Measurements from ENCODE around the gene MARCHF6.
A peak's percentile ranks its signal among the peaks of the same experiment; 100 is the strongest.
"Not testable (repeated sequence)": the region's sequence is repeated elsewhere in the genome, so short reads cannot be mapped to it uniquely, and the experiment has no call there.

Gene MARCHF6

DNA sequence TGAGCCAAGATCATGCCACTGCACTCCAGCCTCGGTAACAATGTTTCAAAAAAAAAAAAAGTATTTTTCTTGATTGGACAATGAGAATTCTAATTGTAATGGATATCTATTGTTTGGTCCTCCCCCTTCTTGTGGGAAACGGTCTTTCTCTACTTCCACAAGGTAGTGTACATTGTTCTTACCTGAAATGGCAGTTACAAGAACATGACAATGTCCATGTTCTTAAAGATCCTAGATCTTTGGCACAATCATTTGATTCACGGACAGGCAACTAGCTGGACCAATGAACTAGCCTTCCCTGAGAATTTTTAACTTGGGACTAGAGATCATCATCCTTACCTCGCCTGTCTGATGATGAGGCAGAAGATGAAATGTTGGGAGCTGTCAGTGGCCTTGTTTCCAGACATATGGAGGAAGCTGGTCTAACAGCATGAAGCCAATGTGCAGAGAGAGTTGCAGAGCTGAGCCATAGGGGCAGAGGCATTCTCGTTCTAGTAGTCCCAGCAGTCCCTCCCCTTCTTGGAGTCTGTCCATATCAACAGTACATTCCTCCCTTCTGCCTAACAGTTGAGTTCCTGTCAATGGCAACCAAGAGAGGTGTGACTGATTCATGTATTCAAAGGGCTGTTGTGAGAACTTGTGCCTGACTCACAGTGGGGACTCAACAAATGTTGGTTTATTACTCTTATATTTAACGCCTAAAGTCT is 2.1 kb upstream of the MARCHF6 start:
- peak; percentile 58 for DNase-seq

DNA sequence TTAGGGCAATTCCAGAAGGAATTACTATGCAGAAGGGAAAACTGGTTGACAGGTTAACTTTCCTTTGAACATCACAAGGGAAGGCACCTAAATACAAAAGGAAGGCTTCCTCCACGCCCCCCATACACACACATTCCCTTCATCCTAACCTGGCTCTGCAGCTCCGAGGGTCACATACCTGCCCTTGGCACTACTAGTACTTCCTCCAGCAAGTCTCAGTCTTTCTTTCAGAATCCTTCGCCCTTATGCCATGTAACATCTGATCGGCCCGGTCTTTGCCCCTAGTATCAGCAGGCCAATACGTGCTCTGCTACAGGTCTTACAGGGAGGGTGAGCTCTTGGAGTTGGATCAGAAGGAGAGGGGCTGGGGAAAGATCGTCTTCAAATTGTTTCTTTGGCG is 1.6 kb upstream of the MARCHF6 start:
- DNase-seq, result no peak

DNA sequence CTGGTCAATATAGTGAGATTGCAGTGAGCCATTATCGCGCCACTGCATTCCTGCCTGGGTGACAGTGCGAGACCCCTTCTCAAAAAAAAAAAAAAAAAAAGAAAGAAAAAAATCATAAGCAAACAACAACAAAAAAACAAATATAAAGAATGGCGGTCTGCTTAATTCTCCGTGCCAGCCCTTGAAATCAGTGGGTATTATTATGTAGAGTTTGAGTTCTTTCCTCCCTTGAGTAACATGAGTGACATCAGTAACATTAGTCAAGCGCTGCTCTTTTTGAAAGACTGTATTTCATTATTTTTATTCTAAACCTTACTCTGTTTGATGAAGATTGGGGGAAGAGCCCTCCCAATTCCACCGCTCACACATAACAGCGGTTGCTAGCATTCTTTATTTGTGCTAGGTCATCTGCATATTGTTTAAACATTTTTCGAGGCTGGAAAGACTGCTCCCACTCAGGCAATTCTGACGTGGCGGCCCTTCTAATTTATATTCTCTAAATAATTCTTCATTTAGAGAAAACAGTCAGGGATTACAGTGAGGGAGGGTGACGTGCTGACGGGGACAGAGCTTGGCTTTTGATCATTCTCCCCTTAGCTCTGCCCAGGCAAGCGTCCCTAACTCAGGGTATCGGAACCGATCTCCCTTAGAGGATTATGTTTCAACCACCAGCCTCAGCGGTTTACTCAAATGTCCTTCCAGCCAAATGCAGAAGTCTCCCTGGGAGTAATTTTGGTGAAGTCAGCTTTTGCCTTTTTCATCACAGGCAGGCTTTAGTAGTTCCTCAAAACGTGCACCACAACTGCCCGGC is 860 bp upstream of the MARCHF6 start:
- DNase-seq, result peak; percentile 74

DNA sequence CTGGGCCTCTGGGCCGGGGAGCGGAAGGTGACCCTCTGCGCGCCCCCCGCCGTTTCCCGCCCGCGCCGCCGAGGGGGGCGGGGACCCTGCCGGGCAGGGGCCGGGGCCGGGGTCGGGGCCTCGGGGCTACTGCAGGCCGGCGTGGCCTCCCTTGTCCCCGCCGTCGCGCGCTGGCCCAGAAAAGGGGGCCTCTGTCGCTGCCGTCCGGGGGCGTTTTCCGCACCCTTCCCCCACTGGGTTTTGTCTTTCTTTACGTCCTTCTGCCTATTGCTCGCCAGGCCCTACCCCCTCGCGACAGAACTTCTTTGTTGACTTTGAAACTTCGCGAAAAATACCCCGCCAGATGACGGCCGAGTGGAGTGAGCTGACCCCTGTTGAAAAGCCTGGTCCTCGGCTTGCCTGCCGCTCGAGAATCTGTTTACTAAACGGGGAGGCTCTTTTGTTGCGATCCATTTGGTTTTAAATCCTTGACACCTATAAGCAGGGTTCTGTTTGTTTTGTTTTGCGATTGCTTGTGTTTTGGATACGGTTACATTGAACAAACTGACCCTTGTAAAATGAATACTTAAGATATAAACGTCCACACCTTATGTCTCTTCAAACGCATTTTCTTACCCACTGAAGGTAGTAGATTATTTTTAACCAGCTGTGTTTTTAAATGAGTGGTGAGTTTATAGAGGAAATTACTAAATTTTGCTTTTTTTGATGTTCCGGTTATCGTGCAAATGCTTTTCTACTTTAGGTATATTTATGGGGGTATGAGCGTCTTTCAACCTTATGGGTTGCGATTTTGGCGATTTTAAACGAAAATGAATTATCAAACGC is 765 bp downstream of the MARCHF6 start:
- DNase-seq, result peak; percentile 31

DNA sequence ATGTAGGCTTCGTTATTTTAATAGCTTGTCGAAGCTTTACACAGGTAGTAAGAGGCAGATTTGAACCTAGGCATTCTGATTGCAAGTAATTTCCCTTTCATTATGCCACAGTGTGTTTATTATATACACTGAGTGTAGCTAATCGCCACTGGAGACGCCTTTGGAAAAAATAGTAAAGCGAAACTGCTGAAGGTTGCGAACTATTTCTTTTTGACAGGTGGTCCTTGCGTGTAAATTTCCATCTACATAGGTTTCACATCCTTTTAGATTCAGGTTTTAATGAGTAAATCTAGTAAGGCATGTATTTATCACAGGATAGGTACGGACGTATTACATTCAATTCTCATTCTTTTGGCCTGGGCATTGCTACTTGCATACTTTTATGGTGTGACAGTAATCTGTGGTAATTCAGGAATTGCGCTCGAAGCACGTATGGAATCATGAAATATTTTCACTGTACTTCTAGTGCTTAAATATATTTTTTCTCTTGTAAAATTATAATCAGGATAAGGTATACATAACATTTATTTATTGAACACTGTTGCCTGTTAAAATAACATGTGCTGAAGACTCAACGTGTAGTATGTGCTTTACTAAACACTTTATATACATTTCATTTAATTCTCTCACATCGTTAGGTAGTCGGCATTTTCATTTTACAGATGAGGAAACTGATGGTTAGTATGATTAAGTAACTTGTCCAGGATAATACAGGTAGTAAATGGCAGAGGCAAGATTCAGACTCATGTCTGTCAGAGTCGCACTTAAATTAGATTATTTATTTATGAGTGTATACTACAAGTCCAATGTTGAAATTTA is 1.8 kb downstream of the MARCHF6 start:
- DNase-seq, result peak; percentile 41

DNA sequence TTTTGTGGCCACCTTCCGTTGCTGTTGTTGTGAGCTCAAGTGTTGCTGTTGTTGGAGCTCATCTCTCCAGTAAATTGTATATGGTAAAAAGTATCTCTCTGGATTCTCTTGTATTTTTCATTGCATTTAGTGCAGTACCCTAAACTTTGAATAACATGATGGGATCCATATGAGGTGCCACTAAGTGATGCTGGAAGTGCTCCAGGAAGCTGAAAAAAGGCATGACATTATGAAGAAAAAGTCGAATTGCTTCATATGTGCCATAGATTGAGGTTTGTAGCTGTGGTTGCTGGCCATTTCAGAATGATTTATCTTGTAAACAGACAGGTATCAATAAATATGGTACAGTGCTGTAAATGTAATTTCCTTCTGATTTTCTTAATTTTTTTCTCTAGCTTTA is 5.5 kb downstream of the MARCHF6 start:
- DNase-seq, result no peak

DNA sequence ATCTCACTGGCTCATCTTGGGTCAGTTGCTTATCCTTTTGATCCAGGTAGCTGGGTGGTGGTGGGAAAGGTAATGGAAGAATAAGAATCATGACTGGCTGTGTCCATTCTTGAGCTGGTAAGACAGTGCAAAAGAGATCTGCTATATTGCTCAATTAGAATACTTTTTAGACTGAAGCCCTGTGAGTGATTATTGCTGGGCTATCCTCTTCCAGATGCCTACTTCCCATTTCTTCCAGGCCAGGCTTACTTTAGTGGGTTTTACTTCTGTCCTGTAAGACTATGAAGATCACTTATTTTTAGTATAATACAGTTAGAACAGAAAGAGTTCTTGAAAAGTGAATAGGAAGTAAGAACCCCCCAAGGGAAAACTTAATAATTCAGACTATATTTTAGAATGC is 7.2 kb downstream of the MARCHF6 start:
- no peak for DNase-seq

DNA sequence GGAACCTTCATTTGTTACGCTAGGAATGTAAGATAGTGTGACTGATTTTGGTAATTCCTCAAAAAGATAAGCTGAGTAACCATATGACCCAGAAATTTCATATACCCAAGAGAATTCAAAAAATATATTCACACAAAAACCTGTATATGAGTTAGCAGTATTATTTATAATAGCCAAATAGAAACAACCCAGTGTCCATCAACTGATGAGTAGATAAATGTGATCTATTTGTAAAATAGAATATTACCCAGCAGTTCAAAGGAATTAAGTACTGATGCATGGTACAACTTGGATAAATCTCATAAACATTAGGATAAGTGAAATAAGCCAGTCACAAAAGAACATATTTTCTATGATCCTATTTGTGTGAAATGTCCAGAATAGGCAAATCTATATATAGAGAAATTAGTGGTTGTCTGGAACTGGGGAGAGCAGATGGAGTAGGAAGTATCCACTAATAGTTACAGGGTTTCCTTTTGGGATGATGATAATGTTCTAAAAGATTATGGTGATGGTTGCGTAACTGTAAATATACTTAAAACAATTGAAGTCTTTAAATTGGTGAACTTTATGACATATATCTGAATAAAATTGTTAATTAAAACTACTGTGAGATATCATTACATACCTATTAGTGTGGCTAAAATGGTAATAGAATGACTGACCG is 10.2 kb downstream of the MARCHF6 start:
- DNase-seq, result no peak

DNA sequence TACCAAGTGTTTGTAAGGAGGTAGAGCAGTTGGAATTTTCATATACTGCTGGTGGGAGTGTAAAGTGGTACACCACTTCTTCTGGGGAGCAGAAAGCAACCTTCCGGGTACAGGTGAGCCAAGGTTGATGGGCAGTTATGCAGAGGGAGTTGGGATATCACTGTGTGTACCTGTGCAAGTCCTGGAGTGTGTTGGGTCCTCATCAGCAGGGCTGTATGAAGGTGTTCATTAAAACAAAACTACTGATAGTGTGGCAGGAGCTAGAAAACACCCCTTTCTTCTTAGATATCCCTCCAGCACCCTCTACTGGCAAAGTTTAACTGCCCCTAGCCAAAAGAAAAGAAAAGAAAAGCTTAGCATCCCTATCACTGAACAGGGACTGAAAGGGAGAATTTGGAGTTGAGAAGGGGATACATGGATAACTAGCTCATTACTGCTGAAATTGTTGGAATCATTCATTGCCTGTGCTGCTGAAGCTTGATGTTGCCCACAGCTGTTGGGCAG is 10.7 kb downstream of the MARCHF6 start:
- DNase-seq, result peak; percentile 40

DNA sequence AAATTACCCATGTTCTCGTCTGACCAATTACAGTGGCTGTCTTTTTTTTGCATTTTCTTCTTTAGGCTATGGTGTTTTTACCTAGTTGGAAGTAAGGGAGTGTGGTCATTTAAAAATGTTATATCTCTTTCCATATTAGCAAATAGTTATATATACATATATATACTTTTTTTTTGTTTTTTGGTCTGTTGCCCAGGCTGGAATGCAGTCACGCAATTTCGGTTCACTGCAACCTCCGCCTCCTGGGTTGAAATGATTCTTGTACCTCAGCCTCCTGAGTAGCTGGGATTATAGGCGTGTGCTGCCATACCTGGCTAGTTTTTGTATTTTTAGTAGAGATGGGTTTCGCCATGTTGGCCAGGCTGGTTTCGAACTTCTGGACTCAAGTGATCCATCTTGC is 12.3 kb downstream of the MARCHF6 start:
- DNase-seq, result no peak

DNA sequence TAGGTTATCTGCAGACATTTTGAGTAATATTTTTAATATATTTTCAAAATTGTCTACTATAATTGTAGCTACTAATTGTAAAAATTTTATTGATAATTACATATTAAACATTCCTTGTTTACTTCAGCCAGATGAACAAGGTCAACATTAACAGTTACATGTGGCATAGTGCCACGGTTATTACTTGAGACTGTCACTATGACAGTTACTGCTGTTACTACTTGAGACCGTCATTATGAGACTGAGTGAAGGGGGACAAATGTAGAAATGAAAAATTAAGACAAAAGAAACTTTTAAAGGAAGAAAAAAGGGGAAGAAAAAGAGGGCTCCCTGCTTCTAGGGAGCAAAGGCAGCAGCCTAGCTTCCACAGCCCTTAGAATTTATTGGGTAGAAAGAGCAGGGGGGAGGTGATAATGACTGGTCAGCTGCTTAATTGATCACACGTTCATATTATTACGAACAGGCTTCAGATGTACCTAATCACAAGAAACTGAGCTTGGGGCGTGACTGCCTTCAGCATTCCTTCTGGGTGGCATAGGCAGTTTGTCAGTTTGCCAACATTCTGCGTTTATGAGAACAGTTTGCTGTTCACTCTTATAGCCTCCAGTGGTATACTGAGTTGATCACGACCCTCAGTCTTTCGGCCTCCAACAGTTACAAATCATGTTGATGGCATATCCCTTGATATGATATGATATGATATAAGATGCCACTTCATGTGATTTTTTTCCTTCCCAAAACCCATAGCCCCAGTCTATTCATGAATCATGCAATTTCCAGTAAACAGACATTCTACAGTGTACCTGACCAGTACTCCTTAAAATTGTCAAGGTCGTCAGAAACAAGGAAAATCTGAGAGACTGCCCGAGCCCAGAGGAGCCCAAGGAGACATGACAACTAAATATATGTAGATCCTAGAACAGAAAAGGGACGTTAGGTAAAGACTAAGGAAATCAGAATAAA is 13.1 kb downstream of the MARCHF6 start:
- no peak for DNase-seq

DNA sequence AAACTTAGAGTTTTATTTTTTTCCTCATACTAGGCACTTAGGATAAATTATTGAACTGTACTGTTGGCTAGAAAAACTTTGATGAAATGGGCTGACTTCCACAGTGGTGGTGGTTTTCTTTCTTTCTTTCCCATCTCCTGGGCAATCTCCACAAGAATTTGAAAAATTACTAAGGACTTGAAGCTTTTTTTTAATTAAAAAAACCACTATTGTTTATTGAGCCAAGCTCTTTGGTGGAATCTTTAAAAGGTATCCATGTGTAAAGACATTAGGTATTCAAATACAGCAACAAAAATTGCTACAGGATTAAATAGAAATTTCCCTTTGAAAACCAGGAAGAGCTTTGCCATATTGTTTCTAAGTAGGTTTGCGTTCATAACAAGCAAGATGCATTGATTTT is 14.1 kb downstream of the MARCHF6 start:
- no peak for DNase-seq

DNA sequence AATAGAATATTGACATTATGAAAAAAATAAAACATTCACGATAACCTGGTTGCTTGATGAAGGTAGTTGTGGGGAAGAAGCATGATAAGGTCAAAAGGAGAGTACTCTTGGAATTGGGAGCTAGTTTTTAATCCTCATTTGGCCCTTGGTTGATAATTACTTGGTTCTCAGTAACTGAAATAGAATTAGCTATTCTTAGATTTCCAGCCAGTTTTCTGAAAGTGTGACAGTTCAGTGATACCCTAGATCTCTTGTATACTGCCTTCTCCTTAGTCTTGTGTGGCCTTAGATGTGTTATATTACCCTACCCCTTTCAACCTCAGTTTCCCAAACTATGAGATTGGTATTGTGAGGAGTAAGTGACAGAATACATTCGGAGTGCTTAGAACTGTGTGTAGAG is 17.4 kb downstream of the MARCHF6 start:
- DNase-seq, result no peak

DNA sequence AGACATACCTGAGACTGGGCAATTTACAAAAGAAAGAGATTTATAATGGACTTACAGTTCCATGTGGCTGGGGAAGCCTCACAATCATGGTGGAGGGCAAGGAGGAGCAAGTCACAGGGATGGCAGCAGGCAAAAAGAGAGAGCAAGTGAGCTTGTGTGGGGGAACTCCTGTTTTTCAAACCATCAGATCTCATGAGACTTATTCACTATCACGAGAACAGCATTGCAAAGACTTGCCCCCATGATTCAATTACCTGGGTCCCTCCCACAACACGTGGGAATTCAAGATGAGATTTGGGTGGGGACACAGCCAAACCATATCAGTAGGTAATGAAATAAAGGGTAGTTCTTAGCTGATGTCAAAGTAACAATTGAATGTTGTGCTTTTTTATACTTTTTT is 17.9 kb downstream of the MARCHF6 start:
- not testable (repeated sequence) for DNase-seq

DNA sequence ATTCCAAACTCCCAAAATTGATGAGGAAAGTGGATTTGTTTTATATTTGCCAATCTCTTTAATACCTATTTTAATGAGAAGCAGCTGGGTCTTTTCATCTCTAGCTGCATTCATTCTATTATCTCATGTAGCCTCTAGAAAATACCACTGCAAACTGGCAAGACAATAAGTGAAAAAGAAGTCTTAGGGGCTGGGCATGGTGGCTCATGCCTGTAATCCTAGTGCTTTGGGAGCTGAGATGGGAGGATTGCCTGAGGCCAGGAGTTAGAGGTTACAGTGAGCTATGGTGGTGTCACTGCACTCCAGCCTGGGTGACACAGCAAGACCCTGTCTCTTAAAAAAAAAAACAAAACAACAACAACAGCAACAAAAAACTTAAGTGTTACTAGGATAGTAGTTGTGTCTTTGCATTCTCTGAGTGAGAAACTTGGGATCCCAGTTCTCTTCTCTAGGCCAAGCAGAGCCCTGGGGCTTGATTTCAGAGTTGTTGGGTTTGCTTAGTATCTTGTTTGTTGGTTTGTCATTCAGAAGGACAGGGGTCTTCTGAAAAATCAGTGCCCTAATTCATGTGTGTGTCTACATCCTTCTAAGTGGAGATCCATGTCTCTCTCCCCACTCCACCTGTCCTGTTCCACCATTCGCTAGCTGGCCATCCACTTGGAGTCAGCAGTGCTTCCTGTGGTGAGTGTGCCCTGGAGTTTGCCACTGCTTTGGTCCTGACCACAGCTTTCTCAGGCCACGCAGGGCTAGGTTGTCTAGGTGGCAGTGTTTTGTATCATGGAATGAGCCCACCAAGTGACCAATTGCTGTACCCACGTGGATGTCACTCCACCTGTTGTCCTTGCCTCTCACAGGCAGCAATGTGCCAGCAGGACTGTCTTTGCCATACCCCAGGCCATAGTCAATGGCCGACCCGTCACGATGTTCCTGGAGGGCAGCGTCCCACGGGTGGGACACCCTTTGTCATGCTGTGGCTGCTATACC is 19.5 kb downstream of the MARCHF6 start:
- no peak for DNase-seq

DNA sequence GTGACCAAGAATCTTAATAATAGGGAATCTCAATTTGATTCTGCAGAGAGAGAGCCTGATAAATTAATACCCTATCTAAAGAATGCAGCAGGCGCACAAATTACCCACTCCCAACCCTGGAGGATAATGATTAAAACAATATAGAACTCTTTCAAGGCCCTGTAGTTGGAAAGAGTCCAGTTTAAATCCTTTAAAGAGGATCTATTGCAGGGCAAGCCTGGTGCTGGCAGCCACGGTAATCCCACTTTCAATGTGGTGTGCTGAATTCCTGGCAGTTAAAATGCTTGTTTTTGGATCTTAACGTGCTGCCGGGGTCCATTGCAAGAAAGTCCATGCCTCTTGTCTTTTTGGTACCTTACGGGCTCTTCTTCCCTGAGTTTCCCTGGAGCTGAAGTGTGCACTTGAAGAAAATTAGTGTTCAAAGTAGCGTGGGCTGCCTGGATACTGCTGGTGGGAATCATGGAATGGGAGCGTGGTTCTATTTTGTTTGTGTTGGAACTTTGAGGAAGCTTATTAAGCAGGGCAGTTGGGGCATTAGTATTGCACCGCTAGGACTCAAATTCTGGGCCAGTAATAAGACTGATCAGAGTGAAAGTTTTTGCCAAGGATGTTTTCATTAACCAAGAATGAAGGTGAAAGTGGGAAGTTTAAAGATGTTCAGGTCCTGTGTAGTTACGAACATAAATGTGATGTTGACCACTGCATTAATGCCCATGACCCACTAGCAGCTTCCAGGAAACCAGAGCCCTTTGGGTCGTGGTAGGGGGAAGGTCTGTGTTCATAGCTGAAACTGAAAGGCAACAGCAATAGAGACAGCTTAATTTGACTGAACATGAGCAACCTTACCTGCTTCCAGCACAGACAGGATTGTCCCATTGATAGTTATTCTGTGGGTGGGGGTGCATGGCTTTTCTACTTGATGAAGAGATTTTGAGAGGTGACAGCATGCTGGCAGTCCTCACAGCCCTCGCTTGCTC is 20.8 kb downstream of the MARCHF6 start:
- DNase-seq, result no peak

DNA sequence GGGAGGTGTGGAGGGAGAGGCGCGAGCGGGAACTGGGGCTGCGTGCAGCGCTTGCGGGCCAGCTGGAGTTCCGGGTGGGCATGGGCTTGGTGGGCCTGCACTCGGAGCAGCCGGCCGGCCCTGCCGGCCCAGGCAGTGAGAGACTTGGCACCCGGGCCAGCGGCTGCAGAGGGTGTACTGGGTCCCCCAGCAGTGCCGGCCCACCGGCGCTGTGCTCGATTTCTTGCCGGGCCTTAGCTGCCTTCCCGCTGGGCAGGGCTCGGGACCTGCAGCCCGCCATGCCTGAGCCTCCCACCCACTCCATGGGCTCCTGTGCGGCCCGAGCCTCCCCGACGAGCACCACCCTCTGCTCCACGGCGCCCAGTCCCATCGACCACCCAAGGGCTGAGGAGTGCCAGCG is 21.7 kb downstream of the MARCHF6 start:
- DNase-seq, result not testable (repeated sequence)

DNA sequence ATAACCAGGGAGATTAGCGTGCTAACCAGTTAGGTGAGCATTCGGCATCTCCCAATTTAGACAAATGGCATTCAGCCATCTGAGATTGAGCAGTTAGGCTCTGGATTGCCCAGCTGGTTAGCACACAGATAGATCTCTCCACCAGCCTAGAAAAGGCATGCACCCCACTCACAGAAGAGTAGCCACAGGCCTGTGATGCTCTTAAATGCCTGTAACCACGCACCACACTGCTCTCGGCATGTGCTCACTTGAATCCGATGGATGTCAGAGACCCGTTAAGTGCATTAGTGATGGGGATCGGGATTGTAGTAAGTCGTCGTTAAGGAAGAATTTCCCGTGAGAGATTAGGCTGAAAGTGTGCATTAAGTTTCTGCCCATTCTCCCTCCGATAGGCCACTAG is 23.0 kb downstream of the MARCHF6 start:
- DNase-seq, result no peak

All from NCI-H1694 treated with DMSO at 0.1 percent for 48 hours (cell line).